Upper lobe of right lung (tissue), 1 donor: ENCODE results near the gene SOX18. TPM values are rescaled to one million over a fixed set of nuclear protein-coding genes. Genes with fewer than 3 reads are reported as not detected.
A peak's percentile ranks its signal among the peaks of the same experiment; 100 is the strongest.

Experiments used
- ATAC-seq: fragments of 200-7000 bp; cut with Tn5 transposase; one replicate; pipeline ENCODE4 v1.9.1; 2020; ENCODE audit warnings: mild to moderate bottlenecking, moderate library complexity
- DNase-seq: peaks from one replicate; pipeline ENCODE4 v3.0.0-alpha.2; 2020
- H3K27ac ChIP-seq: fragments of 200-600 bp; one replicate; pipeline ENCODE4 v1.8.0; 2022
- H3K27me3 ChIP-seq: fragments of 200-600 bp; one replicate; pipeline ENCODE4 v1.8.0; 2022; ENCODE audit warnings: mild to moderate bottlenecking
- H3K36me3 ChIP-seq: fragments of 200-600 bp; one replicate; pipeline ENCODE4 v1.8.0; 2022
- H3K4me1 ChIP-seq: fragments of 200-600 bp; one replicate; pipeline ENCODE4 v1.8.0; 2022
- H3K4me3 ChIP-seq: fragments of 200-600 bp; one replicate; pipeline ENCODE4 v1.8.0; 2022; ENCODE audit warnings: mild to moderate bottlenecking
- H3K9me3 ChIP-seq: fragments of 200-600 bp; one replicate; pipeline ENCODE4 v1.8.0; 2022
- intact Hi-C: fragments of 100-400 bp; cut with DNase I; formaldehyde crosslinking; loops from one replicate; pipeline ENCODE4 v1.11.0; 2022
- total RNA-seq: library from RNA; stranded (reverse); fragmentation: NEBNext Ultra II Directional; extraction: Animal tissue kit (Norgen Biotek cat#: 25700); gene quantifications from one replicate; pipeline ENCODE4 v1.2.1, GENCODE V29; 2021
- TF ChIP-seq, protein P1 (sequence below): fragments of 200-600 bp; IDR thresholded peaks from one replicate; pipeline ENCODE4 v1.8.0; 2022; ENCODE audit warnings: antibody characterized with exemption
- donor health status: DM: no; HTN: yes; CAD: no; lungs with severe emphysema.

SOX18 gene
- total RNA-seq, 1 donor from 2014 or later, result 135 TPM

DNA sequence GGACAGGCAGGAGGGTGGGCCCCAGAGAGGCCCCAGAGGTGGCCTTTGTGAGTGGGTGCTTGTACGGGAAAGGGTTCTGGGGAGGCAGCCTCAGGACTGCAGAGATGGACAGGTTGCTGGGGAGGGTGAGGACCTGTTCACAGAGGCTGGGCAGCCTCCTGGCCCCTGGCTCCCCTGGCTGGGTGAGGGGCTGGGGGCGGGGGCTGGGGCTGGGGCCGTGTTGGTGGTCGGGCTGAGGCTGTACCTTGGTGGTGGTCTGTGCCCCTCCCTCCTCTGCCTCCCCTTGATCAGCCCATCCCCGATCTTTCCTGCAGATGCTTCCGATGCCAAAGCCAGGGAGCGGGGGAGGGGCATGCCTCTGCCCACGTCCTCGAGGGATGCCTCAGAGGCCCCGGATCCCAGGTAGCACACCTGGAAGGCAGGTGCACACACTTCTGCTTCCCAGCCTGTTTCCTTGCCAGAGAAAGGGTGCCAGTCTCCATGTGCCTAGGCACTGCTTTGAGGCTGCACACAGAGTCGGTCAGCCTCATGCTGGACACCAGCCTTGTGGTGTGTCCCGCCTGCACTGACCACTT lies 18.4 kb upstream of the SOX18 start:
- TF ChIP-seq, protein P1, sequence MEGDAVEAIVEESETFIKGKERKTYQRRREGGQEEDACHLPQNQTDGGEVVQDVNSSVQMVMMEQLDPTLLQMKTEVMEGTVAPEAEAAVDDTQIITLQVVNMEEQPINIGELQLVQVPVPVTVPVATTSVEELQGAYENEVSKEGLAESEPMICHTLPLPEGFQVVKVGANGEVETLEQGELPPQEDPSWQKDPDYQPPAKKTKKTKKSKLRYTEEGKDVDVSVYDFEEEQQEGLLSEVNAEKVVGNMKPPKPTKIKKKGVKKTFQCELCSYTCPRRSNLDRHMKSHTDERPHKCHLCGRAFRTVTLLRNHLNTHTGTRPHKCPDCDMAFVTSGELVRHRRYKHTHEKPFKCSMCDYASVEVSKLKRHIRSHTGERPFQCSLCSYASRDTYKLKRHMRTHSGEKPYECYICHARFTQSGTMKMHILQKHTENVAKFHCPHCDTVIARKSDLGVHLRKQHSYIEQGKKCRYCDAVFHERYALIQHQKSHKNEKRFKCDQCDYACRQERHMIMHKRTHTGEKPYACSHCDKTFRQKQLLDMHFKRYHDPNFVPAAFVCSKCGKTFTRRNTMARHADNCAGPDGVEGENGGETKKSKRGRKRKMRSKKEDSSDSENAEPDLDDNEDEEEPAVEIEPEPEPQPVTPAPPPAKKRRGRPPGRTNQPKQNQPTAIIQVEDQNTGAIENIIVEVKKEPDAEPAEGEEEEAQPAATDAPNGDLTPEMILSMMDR, result no peak
- Histone ChIP-seq H3K9me3 (no peaks in the 10 kb centered on the region), H3K4me3 (no peak overlapping the region), H3K36me3 (peaks cover under 1% of the 10 kb centered on the region), H3K27ac (no peak overlapping the region), H3K27me3 (no peaks in the 10 kb centered on the region), H3K4me1 (peaks cover 11% of the 10 kb centered on the region)
- ATAC-seq (no peak), DNase-seq (no peak)
- intact Hi-C loops, result no loop called here

DNA sequence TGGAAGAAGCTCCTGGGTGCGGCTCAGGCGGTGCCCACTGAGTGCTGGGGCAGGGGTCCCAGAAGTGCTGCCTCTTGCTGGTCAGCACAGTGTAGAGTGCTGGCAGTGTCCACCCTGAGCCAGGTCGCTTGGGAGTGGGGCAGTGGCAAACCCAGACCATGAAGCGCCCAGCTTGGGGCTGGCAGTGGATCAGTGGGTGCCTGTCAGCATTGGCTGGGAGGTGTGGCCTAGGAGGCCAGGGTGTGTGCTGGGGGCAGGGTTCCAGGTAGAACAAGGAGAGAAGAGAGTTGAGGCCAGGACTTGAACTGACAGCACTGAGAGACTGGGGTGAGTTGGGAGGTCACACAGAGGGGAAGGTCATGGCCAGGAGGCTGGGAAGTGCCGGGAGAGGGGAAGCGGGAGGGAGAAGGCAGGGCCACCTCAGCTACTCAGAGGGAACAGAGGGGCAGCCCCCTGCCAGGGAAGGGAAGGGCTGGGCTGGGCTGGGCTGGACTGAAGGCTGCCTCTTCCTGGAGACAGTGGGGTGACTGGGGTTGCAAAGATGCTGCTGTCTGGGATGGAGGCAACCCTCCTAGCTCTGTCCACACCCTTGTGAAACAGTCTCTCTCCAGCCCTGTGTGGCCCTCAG lies 17.7 kb upstream of the SOX18 start:
- no peak for ATAC-seq
- no peak for DNase-seq
- Histone ChIP-seq H3K27me3 (no peaks in the 10 kb centered on the region), H3K36me3 (no peaks in the 10 kb centered on the region), H3K4me1 (peaks cover 17% of the 10 kb centered on the region), H3K27ac (no peak overlapping the region), H3K9me3 (no peaks in the 10 kb centered on the region), H3K4me3 (no peak overlapping the region)
- TF ChIP-seq, protein P1, result no peak
- intact Hi-C loops, result no loop called here

DNA sequence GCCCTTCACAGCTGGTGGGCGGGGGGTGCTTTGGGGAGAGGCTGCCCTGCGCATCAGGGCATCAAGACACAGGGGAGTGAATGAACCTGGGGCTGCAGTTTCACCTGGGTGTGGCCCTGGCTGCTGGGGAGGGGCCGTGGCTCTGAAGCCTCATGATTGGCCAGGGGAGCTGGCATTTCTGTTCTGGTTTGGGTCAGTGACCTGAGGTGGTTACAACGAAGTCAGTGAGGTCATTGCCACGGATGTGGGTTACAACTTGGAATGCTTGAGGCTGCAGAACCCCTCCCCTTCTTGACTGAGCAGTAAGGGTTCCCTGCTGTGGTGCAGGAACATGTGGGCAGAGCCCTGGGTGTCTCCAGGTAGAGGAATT lies 16.5 kb upstream of the SOX18 start:
- TF ChIP-seq, protein P1, result no peak
- intact Hi-C loops, result no loop called here
- ATAC-seq, result no peak
- Histone ChIP-seq H3K9me3 (no peaks in the 10 kb centered on the region), H3K4me1 (peaks cover 17% of the 10 kb centered on the region), H3K27me3 (no peaks in the 10 kb centered on the region), H3K4me3 (no peak overlapping the region), H3K36me3 (no peaks in the 10 kb centered on the region), H3K27ac (no peak overlapping the region)
- DNase-seq, result no peak

DNA sequence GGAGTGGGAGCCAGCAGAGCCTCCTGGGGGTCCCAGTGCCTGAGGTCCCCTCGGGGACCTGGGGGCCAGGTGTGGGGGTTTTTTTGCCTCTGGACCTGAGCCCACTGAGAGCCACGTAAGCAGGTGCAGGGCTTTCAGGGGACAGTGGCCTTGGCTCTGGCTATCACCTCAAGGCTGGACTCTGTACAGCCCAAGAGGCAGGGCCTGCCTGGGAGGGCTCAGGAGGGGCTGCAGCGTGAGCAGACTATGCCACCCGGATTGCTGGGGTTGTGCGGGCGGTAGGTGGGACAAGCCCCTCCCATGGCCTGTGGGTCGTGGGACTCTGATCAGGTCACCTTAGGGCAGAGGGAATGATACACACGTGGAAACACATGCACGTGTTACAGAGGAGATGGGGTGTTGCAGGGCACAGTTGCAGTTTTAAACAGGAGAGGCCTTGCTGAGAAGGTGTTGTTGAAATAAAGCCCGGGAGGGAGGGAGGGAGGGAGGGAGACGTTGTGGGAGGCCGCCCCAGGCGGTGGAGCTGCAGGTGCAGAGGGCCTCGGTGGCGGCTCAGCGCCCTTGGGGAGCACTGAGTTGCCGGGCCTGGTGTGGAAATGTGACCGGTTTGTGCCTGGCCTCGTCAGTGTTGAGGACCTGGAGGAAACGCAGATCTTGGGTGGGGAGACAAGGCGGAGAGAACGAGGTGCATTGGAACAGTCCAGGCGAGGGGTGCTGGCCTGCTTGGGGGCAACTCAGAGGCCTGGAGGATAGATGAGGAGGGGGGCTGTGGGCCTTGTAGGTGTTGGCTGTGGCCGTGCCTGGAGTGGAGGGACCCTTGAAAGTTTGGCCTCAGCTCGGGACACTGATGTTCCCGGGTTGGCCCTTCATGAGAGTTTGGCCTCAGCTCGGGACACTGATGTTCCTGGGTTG lies 15.9 kb upstream of the SOX18 start:
- Histone ChIP-seq H3K27me3 (no peaks in the 10 kb centered on the region), H3K4me3 (no peak overlapping the region), H3K36me3 (no peaks in the 10 kb centered on the region), H3K27ac (no peak overlapping the region), H3K9me3 (no peaks in the 10 kb centered on the region), H3K4me1 (peaks cover 17% of the 10 kb centered on the region)
- no peak for ATAC-seq
- DNase-seq, result no peak
- TF ChIP-seq, protein P1, result no peak
- intact Hi-C loops, result no loop called here

DNA sequence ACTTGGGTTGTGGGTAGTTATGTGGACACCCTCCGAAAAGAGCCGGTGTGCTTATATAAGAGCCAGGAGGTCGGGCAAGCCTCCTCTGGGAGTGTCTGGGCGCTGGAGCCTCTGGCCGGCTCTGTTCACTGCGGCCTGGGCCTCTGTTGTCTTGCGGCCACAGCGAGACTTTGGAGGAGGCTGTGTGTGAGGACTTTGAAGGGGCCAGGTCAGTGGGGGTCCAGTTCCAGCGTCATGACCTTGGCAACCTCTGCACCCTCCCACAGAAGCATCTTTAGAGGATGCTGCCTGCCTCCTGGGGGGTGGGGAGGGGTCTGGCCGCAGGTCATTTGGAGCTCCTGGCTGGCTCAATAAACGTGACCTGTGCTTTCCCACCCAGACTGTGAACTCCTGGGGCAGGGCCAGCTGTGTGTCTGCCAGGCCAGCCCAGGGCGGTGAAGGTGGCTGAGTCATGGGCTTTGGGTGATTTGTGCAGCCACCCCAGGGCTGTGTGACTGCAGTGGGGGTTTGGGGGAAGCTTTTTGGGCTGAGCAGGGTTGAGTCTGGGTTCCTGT lies 14.8 kb upstream of the SOX18 start:
- ATAC-seq, result no peak
- H3K9me3 ChIP-seq, result no peaks in the 10 kb centered on the region
- TF ChIP-seq, protein P1, result no peak
- H3K27ac ChIP-seq, result no peak overlapping the region
- peak overlapping the region; percentile 92 for H3K4me3 ChIP-seq
- no peaks in the 10 kb centered on the region for H3K27me3 ChIP-seq
- peaks cover 17% of the 10 kb centered on the region for H3K4me1 ChIP-seq
- no peaks in the 10 kb centered on the region for H3K36me3 ChIP-seq
- intact Hi-C loops, result no loop called here
- DNase-seq, result no peak
